Spleen (tissue), 7 donors: Measurements from ENCODE around the gene SHTN1.

Experiments
- CTCF ChIP-seq, 11 experiments: fragments of 200-600 bp in 7 of 11; fragments of 450-650 bp in 4 of 11; sonication (generic) in 4 of 11; IDR thresholded peaks in 8 of 11; conservative IDR thresholded peaks in 3 of 11; 1 replicate in 7 of 11; 2 replicates in 4 of 11; pipeline versions ENCODE4 v1.4.0 to v1.8.0; 2016 to 2021; ENCODE audit warnings: antibody characterized with exemption in 11 of 11, inconsistent platforms in 4 of 11, mild to moderate bottlenecking in 1 of 11
- POLR2A ChIP-seq, 3 donors: fragments of 450-650 bp; IDR thresholded peaks; one replicate each; pipeline ENCODE4 v1.5.1; 2017; ENCODE audit warnings: antibody characterized with exemption in 3 of 3, mild to moderate bottlenecking in 1 of 3
- donor health status: DM: no; HTN: no; CAD: no; lungs with moderate emphysema.
- donor health status: DM: no; HTN: no; CAD: no.
- donor health status: DM: no; HTN: no; CAD: no.

GRCh38 chr10:116919706-116920105, 85.3 kb downstream of the SHTN1 start:
- TF ChIP-seq CTCF (IDR thresholded peaks at IDR 0.05 in 8 of 11, conservative IDR thresholded peaks at IDR 0.05 in 3 of 11) (no peak), POLR2A (IDR thresholded peaks at IDR 0.05) (no peak)
